A673 (cell line): ENCODE data around the gene SPRED2. TPM values are rescaled to one million over a fixed set of nuclear protein-coding genes. Genes with fewer than 3 reads are reported as not detected.

Source experiments
- BruUV-seq: library from RNA; stranded (reverse); fragments of 400-500 nt; replicated peaks from 2 replicates; lab custom pipeline; 2021; lab: Mats Ljungman, UMichigan
- CTCF ChIA-PET: fragments of 300-600 bp; sonication (Branson Sonifier 250); formaldehyde crosslinking; loops from one replicate; lab custom pipeline; 2022; ENCODE audit warnings: antibody characterized with exemption; lab: Charles Lee
- POLR2A ChIA-PET: fragments of 300-600 bp; sonication (Branson Sonifier 250); formaldehyde crosslinking; loops from one replicate; lab custom pipeline; 2022; ENCODE audit warnings: antibody characterized with exemption; ENCODE audit not compliant: low non-redundant PET; lab: Charles Lee
- DNase-seq: peaks from one replicate; pipeline ENCODE4 v3.0.0-alpha.2; 2015; ENCODE audit warnings: low spot score
- H3K27ac ChIP-seq: fragments of 200-600 bp; sonication (generic); 2 replicates; pipeline ENCODE4 v1.5.1; 2016; ENCODE audit warnings: mixed run types, low read depth, mild to moderate bottlenecking, mixed read lengths, antibody characterized with exemption, low read length; ENCODE audit not compliant: poor library complexity, severe bottlenecking
- H3K27me3 ChIP-seq: fragments of 200-600 bp; sonication (generic); replicated peaks from 2 replicates; pipeline ENCODE4 v1.6.1; 2017; ENCODE audit warnings: mixed run types, low read depth, mild to moderate bottlenecking, mixed read lengths, antibody characterized with exemption, low read length; ENCODE audit not compliant: insufficient read depth, poor library complexity
- H3K36me3 ChIP-seq: fragments of 200-600 bp; sonication (generic); 2 replicates; pipeline ENCODE4 v1.6.1; 2016; ENCODE audit warnings: mixed run types, mild to moderate bottlenecking, mixed read lengths, antibody characterized with exemption, low read length; ENCODE audit not compliant: insufficient read depth, poor library complexity, severe bottlenecking
- H3K4me1 ChIP-seq: fragments of 200-600 bp; sonication (generic); 2 replicates; pipeline ENCODE4 v1.6.1; 2017; ENCODE audit warnings: mixed run types, mild to moderate bottlenecking, mixed read lengths, antibody characterized with exemption, low read length; ENCODE audit not compliant: insufficient read depth, poor library complexity, severe bottlenecking
- H3K4me3 ChIP-seq: fragments of 200-600 bp; sonication (generic); 2 replicates; pipeline ENCODE4 v1.5.1; 2016; ENCODE audit warnings: low read depth, mixed run types, mild to moderate bottlenecking, mixed read lengths, low read length; ENCODE audit not compliant: poor library complexity, severe bottlenecking
- H3K9me3 ChIP-seq: fragments of 200-600 bp; sonication (generic); 2 replicates; pipeline ENCODE4 v1.6.1; 2016; ENCODE audit warnings: mixed run types, low read depth, mild to moderate bottlenecking, mixed read lengths, antibody characterized with exemption, low read length; ENCODE audit not compliant: poor library complexity, severe bottlenecking
- CTCF ChIP-seq: fragments of 300-800, 200-600 bp; sonication (generic); conservative IDR thresholded peaks from 2 replicates; pipeline ENCODE4 v1.5.1; 2017; ENCODE audit warnings: low read depth, mild to moderate bottlenecking, antibody characterized with exemption, low read length, moderate library complexity, mixed read lengths
- EZH2 ChIP-seq: fragments of 200-600 bp; sonication (generic); IDR thresholded peaks from 2 replicates; pipeline ENCODE4 v1.6.1; 2017; ENCODE audit warnings: borderline replicate concordance, low read depth, mild to moderate bottlenecking, mixed read lengths, antibody characterized with exemption, low read length; ENCODE audit not compliant: poor library complexity, severe bottlenecking
- intact Hi-C: fragments of 100-400 bp; cut with micrococcal nuclease; formaldehyde crosslinking; loops from one replicate; pipeline ENCODE4 v1.10.0; 2022; ENCODE audit not compliant: unreplicated experiment
- total RNA-seq: library from RNA; stranded (reverse); gene quantifications from 2 replicates; pipeline ENCODE4 v1.2.3, GENCODE V29; 2021

SPRED2 gene
- total RNA-seq, 1 experiment from 2014 or later, result 79.4 TPM

GRCh38 chr2:65263986-65264385 is 168.4 kb downstream of the SPRED2 start:
- no peaks in the 10 kb centered on the region for H3K9me3 ChIP-seq
- ChIA-PET POLR2A (interaction anchor here (0.6 kb wide), 1 partner anchor 14 kb away, joined by 3 read pairs; no protein-coding TSS in a partner anchor), CTCF (interaction anchor here (1.5 kb wide), 1 partner anchor 289 kb away, joined by 3 read pairs; no protein-coding TSS in a partner anchor)
- BruUV-seq, result no TSS peak
- H3K4me1 ChIP-seq, result peaks cover 23% of the 10 kb centered on the region
- no peak overlapping the region for H3K4me3 ChIP-seq
- H3K27ac ChIP-seq, result no peak overlapping the region
- H3K27me3 ChIP-seq, result no peaks in the 10 kb centered on the region
- intact Hi-C loops, result loop anchor here (2.0 to 10.0 kb wide), 2 partner anchors 167 to 201 kb away; no protein-coding TSS in a partner anchor
- no peak for TF ChIP-seq CTCF
- no peak for TF ChIP-seq EZH2
- peaks cover 28% of the 10 kb centered on the region for H3K36me3 ChIP-seq
- DNase-seq, result no peak

GRCh38 chr2:65263262-65263661 is 169.1 kb downstream of the SPRED2 start:
- Histone ChIP-seq H3K27ac (no peak overlapping the region), H3K9me3 (no peaks in the 10 kb centered on the region), H3K27me3 (no peaks in the 10 kb centered on the region), H3K36me3 (peaks cover 31% of the 10 kb centered on the region), H3K4me1 (peaks cover 15% of the 10 kb centered on the region), H3K4me3 (no peak overlapping the region)
- POLR2A ChIA-PET, result interaction anchor here (0.6 kb wide), 1 partner anchor 15 kb away, joined by 3 read pairs; no protein-coding TSS in a partner anchor
- DNase-seq, result no peak
- BruUV-seq, result no TSS peak
- CTCF ChIA-PET, result interaction anchor here (0.7 to 1.5 kb wide), 2 partner anchors 18 to 290 kb away, joined by 3 read pairs; no protein-coding TSS in a partner anchor
- intact Hi-C loops, result loop anchor here (10.0 kb wide), 1 partner anchor 202 kb away; no protein-coding TSS in a partner anchor
- no peak for TF ChIP-seq EZH2
- no peak for TF ChIP-seq CTCF

DNA sequence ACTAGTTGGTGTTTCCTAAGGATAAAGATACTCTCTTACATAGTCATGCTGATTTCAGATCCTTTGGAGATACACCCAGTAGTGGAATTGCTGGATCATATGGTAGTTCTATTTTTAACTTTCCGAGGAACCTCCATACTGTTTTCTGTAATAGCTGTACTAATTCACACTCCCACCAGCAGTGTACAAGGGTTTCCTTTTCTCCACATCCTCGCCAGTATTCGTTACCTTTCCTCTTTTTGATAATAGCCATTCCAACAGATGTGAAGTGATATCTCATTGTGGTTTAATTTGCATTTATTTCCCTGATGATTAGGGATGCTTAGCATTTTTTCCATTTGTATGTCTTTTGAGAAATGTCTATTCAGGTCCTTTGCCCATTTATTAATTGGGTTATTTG is 170.7 kb downstream of the SPRED2 start:
- CTCF ChIA-PET, result no interaction called here

More for the DNA sequence above, 170.7 kb downstream of the SPRED2 start:
- TF ChIP-seq CTCF (no peak), EZH2 (no peak)
- peaks cover 22% of the 10 kb centered on the region for H3K36me3 ChIP-seq
- H3K4me3 ChIP-seq, result no peak overlapping the region
- intact Hi-C loops, result loop anchor here (10.0 kb wide), 1 partner anchor 203 kb away; no protein-coding TSS in a partner anchor
- peaks cover 15% of the 10 kb centered on the region for H3K4me1 ChIP-seq
- DNase-seq, result no peak
- POLR2A ChIA-PET, result no interaction called here
- H3K9me3 ChIP-seq, result no peaks in the 10 kb centered on the region
- H3K27me3 ChIP-seq, result no peaks in the 10 kb centered on the region
- no peak overlapping the region for H3K27ac ChIP-seq
- BruUV-seq, result no TSS peak

Other genes with a start within 250 kb of the SPRED2 start
- 235 and 253 TPM in 2 replicates for gene ACTR2, start 204.8 kb downstream of the SPRED2 start, total RNA-seq